Smooth muscle cell of the pulmonary artery (primary cell): Measurements from ENCODE around the gene FCSK. TPM values are rescaled to one million over a fixed set of nuclear protein-coding genes. Genes with fewer than 3 reads are reported as not detected.

ENCODE experiments used
- total RNA-seq: library from RNA; depleted of rRNA; stranded (reverse); fragments of >200 nt; gene quantifications from 2 replicates; pipeline ENCODE4 v1.2.3, GENCODE V29; 2014

FCSK gene
- total RNA-seq = 8.7 and 12.3 TPM in 2 replicates

DNA sequence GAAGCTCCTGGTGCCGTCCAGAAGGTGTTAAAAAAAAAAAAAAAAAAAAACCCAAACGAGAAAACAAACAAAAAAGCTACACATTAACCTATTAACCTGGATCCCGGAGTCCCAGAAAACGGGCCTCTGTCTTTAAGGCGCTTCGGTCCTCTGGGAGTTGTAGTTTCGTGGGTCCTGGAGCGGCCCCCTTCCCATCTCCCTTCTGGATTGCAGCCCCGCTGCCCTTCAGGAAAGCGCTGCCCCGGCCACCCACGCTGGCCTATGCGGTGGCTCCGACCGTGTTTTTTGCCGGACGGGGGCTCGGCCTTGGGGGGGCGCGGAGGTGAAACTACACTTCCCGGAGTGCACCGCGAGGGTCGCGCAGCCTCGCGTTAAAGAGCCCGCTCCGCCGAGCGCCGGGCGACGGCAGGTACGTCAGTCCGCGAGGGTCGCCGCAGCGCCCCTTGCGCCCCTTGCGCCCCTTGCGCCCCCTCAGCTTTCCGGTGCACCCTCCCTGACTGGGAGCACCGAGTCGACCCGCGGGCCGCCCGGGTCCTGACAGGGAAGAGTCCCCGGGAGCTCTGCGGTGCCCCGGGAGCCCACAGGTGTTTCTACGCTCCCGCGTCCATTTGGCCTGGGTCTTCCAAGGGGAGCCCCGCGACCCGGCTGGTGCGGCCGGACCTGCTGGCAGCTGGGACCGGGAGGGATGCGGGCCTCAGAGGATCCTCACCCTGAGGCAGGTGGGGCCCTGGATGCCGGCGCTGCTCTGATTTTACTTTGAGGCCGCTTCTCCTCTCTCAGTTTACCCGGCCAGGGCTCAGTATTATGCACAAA lies at the start of gene FCSK:
FCSK (plus strand) TSS at position 374 of the 813 bp plus-strand sequence. CDS start 8,596 bp downstream, outside the sequence.

DNA sequence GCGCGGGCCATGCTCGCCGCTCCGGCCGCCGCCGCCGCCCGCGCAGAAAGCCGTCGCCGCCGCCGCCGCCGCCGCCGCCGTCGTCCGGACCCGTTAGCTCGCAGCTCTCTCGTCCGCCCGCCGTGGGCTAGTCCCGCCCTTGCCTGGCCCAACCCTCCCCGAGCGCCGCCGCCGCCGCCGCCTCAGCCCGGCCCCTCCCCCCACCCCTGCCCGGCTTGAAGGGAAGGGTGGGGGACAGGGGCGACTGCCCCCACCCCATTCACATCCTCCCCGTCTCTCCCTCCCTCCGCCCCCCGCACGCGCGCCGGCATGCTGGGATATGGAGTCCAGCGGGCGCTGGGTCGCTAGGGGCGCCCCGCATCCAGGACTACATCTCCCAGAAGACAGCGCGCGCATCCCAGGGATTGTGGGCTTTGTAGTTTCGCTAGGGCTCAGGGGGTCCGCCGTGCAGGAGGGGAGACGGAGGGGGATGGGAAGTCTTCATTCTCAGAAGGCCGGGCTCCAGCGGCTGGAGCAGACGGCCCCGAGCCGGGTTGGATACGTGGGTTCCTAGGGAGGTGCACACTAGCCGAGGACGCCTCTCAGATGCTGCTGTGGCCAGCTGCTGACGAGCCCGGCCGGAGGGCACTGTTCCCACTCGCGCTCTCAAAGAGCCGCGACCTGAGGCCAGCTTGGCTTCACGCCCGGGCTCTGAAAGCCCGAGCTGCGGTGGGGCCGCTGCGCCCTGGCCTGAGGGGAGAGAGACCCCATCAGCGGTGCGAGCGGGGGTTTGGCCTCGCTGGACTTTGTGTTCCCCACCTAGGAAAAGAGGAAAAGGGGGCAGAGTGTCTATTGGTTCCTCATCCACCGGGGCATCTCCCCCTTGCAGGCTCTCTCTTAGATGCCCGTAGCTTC lies 15.2 kb upstream of the FCSK start, which contains the start of gene ST3GAL2:
ST3GAL2 (minus strand) TSS at position 132 of the 894 bp plus-strand sequence. CDS start 40,570 bp downstream, outside the sequence.

GRCh38 chr16:70523076-70523742 lies 68.8 kb downstream of the FCSK start, which contains the start of gene COG4:
TSS of gene COG4 (minus strand) at chr16:70523554. CDS start at chr16:70523543, 11 bp downstream.

DNA sequence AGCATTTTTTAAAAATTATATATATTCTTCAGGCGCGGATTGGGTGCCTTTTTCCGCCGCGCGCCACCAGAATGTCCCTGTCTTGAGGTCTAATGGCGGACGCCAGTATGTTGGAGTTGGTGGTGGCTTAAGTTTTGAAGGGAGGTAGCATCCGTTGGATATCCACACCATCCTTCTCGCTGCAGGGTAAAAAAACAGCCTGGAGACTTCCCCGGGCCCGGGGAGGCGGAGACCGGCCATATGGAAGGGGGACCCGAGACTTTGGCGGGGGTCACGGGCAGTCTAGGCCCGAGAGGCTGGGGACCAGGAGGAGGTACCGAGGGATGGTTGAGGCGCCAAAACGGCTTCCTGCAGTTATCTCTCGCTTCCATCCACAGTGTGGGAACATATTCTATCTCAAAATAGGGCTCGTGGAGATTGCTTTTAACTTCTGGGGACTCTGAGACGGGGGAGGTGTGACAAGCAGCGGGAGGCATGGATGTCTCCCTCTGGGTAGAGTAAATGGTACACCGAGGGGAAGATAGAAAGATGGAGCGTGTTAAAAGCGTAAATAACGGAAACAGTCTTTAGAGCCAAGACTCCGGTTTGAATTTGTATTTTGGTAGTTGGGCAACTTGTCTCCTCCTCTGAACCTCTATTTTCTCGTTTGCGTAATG lies 69.5 kb downstream of the FCSK start, which contains the start of gene SF3B3:
SF3B3 (plus strand) TSS at position 74 of the 656 bp plus-strand sequence. CDS start 2,841 bp downstream, outside the sequence.

Other genes starting within 250 kb of the FCSK start
- 47.8 and 56.8 TPM in 2 replicates for gene EXOSC6, start 202.7 kb upstream of the FCSK start, total RNA-seq
- gene AARS1, start 165.1 kb upstream of the FCSK start, total RNA-seq = 215 and 281 TPM in 2 replicates
- 21.0 and 22.5 TPM in 2 replicates for gene DDX19B, start 155.4 kb upstream of the FCSK start, total RNA-seq
- gene DDX19A, start 107.7 kb upstream of the FCSK start, total RNA-seq = 45.2 and 49.8 TPM in 2 replicates
- 33.1 and 38.9 TPM in 2 replicates for gene ST3GAL2, start 15.5 kb upstream of the FCSK start, total RNA-seq
- gene COG4, start 69.0 kb downstream of the FCSK start, total RNA-seq = 76.0 and 86.2 TPM in 2 replicates
- gene SF3B3, start 69.2 kb downstream of the FCSK start, total RNA-seq = 153 and 164 TPM in 2 replicates
- 8.1 and 27.3 TPM in 2 replicates for gene IL34, start 192.0 kb downstream of the FCSK start, total RNA-seq
- gene MTSS2, start 231.5 kb downstream of the FCSK start, total RNA-seq = 29.5 and 31.2 TPM in 2 replicates